ENCODE data around the gene DYNC1I2. TPM values are rescaled to one million over a fixed set of nuclear protein-coding genes. Genes with fewer than 3 reads are reported as not detected.

Gene DYNC1I2
- total RNA-seq, 2 donors from 2014 or later: 89.2 to 92.3 TPM

Other genes starting within 250 kb of the DYNC1I2 start
- gene CYBRD1, start 165.0 kb upstream of the DYNC1I2 start, total RNA-seq: 100 to 1,000 TPM; 212 to 296 TPM
- gene SLC25A12, start 206.8 kb downstream of the DYNC1I2 start, total RNA-seq: 10 to 100 TPM; 34.7 to 35.4 TPM
- 10 to 100 TPM; 29.1 to 42.5 TPM for gene HAT1, start 235.0 kb downstream of the DYNC1I2 start, total RNA-seq